Measurements from ENCODE around the gene FSD1.
A peak's percentile ranks its signal among the peaks of the same experiment; 100 is the strongest.
"Not testable (repeated sequence)": the region's sequence is repeated elsewhere in the genome, so short reads cannot be mapped to it uniquely, and the experiment has no call there.

The FSD1 gene

GRCh38 chr19:4338441-4339355, 34.3 kb downstream of the FSD1 start, which contains the start of gene STAP2:
Gene STAP2, minus strand, starts transcription at chr19:4338827. Its CDS starts 74 bp downstream, at chr19:4338753.
- peak in 2 of 10 donors; percentile 30 to 64 for DNase-seq
- intact Hi-C loops (cut with DNase I), result no loop called here

- intact Hi-C loops (cut with DNase I), result loop anchor here (2.0 kb wide), 1 partner anchor 13 kb away; no protein-coding TSS in a partner anchor
- DNase-seq, result peak in 1 of 10 donors; percentile 36
These were observed 37.9 kb downstream of the FSD1 start for GRCh38 chr19:4342314-4342614.

- intact Hi-C loops (cut with DNase I), result loop anchor here (2.0 kb wide), 1 partner anchor 14 kb away; no protein-coding TSS in a partner anchor
These were observed 38.4 kb downstream of the FSD1 start for GRCh38 chr19:4342615-4343369.

GRCh38 chr19:4343370-4344307, 39.2 kb downstream of the FSD1 start, which contains the start of gene MPND:
Gene MPND, plus strand, starts transcription at chr19:4343562. Its CDS starts 32 bp downstream, at chr19:4343594.
- peak; percentile 88 to 99 (median 96) for DNase-seq
- intact Hi-C loops (cut with DNase I), result loop anchor here (2.0 kb wide), 1 partner anchor 15 kb away; no protein-coding TSS in a partner anchor

More at GRCh38 chr19:4342615-4343369, 38.4 kb downstream of the FSD1 start:
- DNase-seq, result peak; percentile 93 to 100 (median 96)

GRCh38 chr19:4345342-4346019, 41.1 kb downstream of the FSD1 start:
- peak in 1 of 10 donors; percentile 59 for DNase-seq
- intact Hi-C loops (cut with DNase I), result no loop called here

- intact Hi-C loops (cut with DNase I), result no loop called here
- no peak for DNase-seq
These were observed 41.6 kb downstream of the FSD1 start for GRCh38 chr19:4346020-4346383.

- no peak for DNase-seq
- intact Hi-C loops (cut with DNase I), result no loop called here
These were observed 43.1 kb downstream of the FSD1 start for GRCh38 chr19:4347521-4347920.

GRCh38 chr19:4349225-4349624, 44.8 kb downstream of the FSD1 start:
- peak in 1 of 10 donors; percentile 85 for DNase-seq
- intact Hi-C loops (cut with DNase I), result not testable (repeated sequence)

- DNase-seq, result no peak
- intact Hi-C loops (cut with DNase I), result no loop called here
These were observed 45.7 kb downstream of the FSD1 start for GRCh38 chr19:4350111-4350510.

- intact Hi-C loops (cut with DNase I), result no loop called here
These were observed 46.3 kb downstream of the FSD1 start for GRCh38 chr19:4350726-4351125.

GRCh38 chr19:4352701-4353121, 48.3 kb downstream of the FSD1 start:
- peak in 4 of 10 donors; percentile 50 to 88 (median 70) for DNase-seq
- intact Hi-C loops (cut with DNase I), result loop anchor here (2.0 kb wide), 1 partner anchor 86 kb away; no protein-coding TSS in a partner anchor

More at GRCh38 chr19:4350726-4351125, 46.3 kb downstream of the FSD1 start:
- DNase-seq, result no peak

GRCh38 chr19:4354282-4354681, 49.9 kb downstream of the FSD1 start:
- DNase-seq, result no peak
- intact Hi-C loops (cut with DNase I), result no loop called here

GRCh38 chr19:4354897-4355296, 50.5 kb downstream of the FSD1 start:
- no peak for DNase-seq
- intact Hi-C loops (cut with DNase I), result no loop called here

- intact Hi-C loops (cut with DNase I), result no loop called here
- DNase-seq, result peak in 6 of 10 donors; percentile 54 to 92 (median 75)
These were observed 52.8 kb downstream of the FSD1 start for GRCh38 chr19:4357095-4357797.

- intact Hi-C loops (cut with DNase I), result no loop called here
- peak in 1 of 10 donors; percentile 86 for DNase-seq
These were observed 53.5 kb downstream of the FSD1 start for GRCh38 chr19:4357921-4358326.

- no peak for DNase-seq
- intact Hi-C loops (cut with DNase I), result no loop called here
These were observed 54.6 kb downstream of the FSD1 start for GRCh38 chr19:4358709-4359626.

GRCh38 chr19:4359627-4360000, 55.2 kb downstream of the FSD1 start:
- intact Hi-C loops (cut with DNase I), result no loop called here
- peak in 2 of 10 donors; percentile 85 to 89 for DNase-seq
